GM12892 (cell line): ENCODE results near the gene ATG16L1.

Experiments used
- POLR2A ChIP-seq: IDR thresholded peaks from 2 replicates; pipeline ENCODE4 v1.6.1; 2011; ENCODE audit warnings: low read depth, low read length, control low read depth
- POLR2AphosphoS5 ChIP-seq: IDR thresholded peaks from 2 replicates; pipeline ENCODE4 v1.6.1; 2011; ENCODE audit warnings: low read depth, low read length, control low read depth

DNA sequence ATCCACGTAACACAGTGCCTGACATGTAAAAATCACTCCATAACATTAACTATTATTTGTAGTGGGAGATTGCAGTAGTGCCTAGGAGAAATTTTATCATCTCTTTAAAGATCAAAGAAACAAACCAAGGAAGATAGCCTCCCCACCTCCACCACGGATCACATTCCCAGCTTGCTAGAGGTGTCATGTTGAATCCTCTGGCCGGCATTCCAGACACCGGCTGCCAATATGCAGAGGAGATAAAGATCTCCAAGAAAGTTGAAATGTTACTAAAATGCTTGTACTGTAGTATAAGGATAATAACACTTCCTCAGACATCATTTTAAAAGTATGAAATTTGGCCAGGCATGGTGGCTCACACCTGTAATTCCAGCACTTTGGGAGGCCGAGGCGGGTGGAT, 6.1 kb upstream of the ATG16L1 start:
- TF ChIP-seq POLR2A (no peak), POLR2AphosphoS5 (no peak)
